ENCODE results near the gene TOB1. TPM values are rescaled to one million over a fixed set of nuclear protein-coding genes. Genes with fewer than 3 reads are reported as not detected.

The TOB1 gene
- total and polyA plus RNA-seq, 2 donors (not counting 1 experiment from before 2014, with no cell fraction given): 23.3 to 28.9 TPM

DNA sequence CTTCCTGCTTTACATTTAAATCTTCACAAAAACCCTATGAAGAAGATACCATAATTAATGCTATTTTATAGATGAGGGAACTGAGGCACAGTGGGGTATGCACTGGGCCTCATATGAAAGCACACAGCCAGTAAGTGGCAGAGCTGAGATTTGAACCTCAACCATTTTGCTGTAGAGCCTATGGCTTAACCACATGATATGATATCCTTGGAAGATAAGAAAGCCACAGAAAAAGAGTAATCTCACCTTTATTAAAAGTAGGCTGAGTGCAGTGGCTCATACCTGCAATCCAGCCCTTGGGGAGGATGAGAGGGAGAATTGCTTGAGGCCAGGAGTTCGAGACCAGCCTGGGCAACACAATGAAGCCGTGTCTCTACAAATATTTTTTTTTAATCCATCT lies 15.0 kb upstream of the TOB1 start:
- POLR2A ChIA-PET: interaction anchor here (0.6 kb wide), 1 partner anchor 10 kb away, joined by 8 read pairs; no protein-coding TSS in a partner anchor
- intact Hi-C loops (cut with micrococcal nuclease): no loop called here
- peaks cover 13% of the 10 kb centered on the region for H3K4me1 Mint-ChIP-seq
- Histone ChIP-seq H3K79me2 (ENCODE audit: control insufficient read depth, insufficient read depth, low read length) (no peaks in the 10 kb centered on the region), H3K27me3 (replicated peaks in 1 of 4; ENCODE audit: control extremely low read depth in 1 of 4, control insufficient read depth in 3 of 4, insufficient read depth in 4 of 4, low read length in 3 of 4) (no peaks in the 10 kb centered on the region), H4K20me1 (ENCODE audit: control insufficient read depth, insufficient read depth, low read length, poor library complexity, severe bottlenecking) (no peaks in the 10 kb centered on the region), H2AFZ (ENCODE audit: insufficient read depth, low read depth, low read length, poor library complexity, severe bottlenecking) (no peak overlapping the region), H3K9me3 (ENCODE audit: control extremely low read depth in 1 of 3, control insufficient read depth in 2 of 3, insufficient read depth in 1 of 3, low read length in 2 of 3) (peaks cover 0 to 7% (median 1%) of the 10 kb centered on the region in 3 donors), H3K4me1 (ENCODE audit: control insufficient read depth in 2 of 2, insufficient read depth in 2 of 2, low read length in 2 of 2) (peaks cover 8 to 11% of the 10 kb centered on the region in 2 donors), H3K27ac (ENCODE audit: low read length in 2 of 2) (no peak overlapping the region), H3K4me3 (ENCODE audit: control extremely low read depth in 1 of 5, extremely low read depth in 1 of 5, insufficient read depth in 1 of 5, low read depth in 2 of 5, low read length in 4 of 5) (no peak overlapping the region), H3K9ac (ENCODE audit: low read length) (no peak overlapping the region), H3K36me3 (replicated peaks in 1 of 2; ENCODE audit: control extremely low read depth in 1 of 2, control insufficient read depth in 1 of 2, extremely low read depth in 1 of 2, insufficient read depth in 2 of 2, low read length in 1 of 2) (no peaks in the 10 kb centered on the region), H3K4me2 (replicated peaks; ENCODE audit: low read depth, low read length, poor library complexity, severe bottlenecking) (no peak overlapping the region)
- TF ChIP-seq CTCF (IDR thresholded peaks at IDR 0.05) (no peak), EZH2 (IDR thresholded peaks at IDR 0.05; ENCODE audit: borderline replicate concordance, insufficient read depth, low read depth, low read length, poor library complexity, severe bottlenecking) (no peak)
- DNase-seq: no peak
- ATAC-seq (ENCODE audit: low read depth): no peak
- no peak overlapping the region for H3K27ac Mint-ChIP-seq
- no peak overlapping the region for H3K4me3 Mint-ChIP-seq
- CTCF ChIA-PET: interaction anchor here (1.4 kb wide), 1 partner anchor 77 kb away, joined by 3 read pairs; no protein-coding TSS in a partner anchor
- no CpG with 5 or more reads among the region's 2 CpGs for WGBS (ENCODE audit: insufficient coverage)
- H3K27me3 Mint-ChIP-seq: no peaks in the 10 kb centered on the region
- no peaks in the 10 kb centered on the region for H3K9me3 Mint-ChIP-seq (ENCODE audit: insufficient read depth)

DNA sequence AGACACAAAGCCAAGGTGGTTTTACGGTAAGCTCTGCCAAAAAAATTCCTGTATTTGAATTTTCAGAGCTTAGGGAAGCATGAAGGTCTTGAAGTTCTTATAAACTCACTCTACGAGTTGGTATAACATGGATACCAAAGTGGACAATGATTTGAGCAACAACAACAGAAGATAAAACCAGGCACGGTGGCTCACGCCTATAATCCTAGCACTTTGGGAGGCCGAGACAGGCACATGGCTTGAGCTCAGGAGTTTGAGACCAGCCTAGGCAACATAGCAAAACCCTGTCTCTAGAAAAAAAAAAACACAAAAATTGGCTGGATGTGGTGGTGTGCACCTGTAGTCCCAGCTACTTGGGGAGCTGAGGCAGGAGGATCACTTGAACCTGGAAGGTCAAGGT lies 12.9 kb upstream of the TOB1 start:
- ATAC-seq (ENCODE audit: low read depth): no peak
- no peaks in the 10 kb centered on the region for H3K9me3 Mint-ChIP-seq (ENCODE audit: insufficient read depth)
- Histone ChIP-seq H3K4me1 (ENCODE audit: control insufficient read depth in 2 of 2, insufficient read depth in 2 of 2, low read length in 2 of 2) (peaks cover 5% of the 10 kb centered on the region in 2 donors), H3K4me2 (replicated peaks; ENCODE audit: low read depth, low read length, poor library complexity, severe bottlenecking) (no peak overlapping the region), H3K9me3 (ENCODE audit: control extremely low read depth in 1 of 3, control insufficient read depth in 2 of 3, insufficient read depth in 1 of 3, low read length in 2 of 3) (peaks cover 0 to 7% (median 1%) of the 10 kb centered on the region in 3 donors), H3K36me3 (replicated peaks in 1 of 2; ENCODE audit: control extremely low read depth in 1 of 2, control insufficient read depth in 1 of 2, extremely low read depth in 1 of 2, insufficient read depth in 2 of 2, low read length in 1 of 2) (no peaks in the 10 kb centered on the region), H2AFZ (ENCODE audit: insufficient read depth, low read depth, low read length, poor library complexity, severe bottlenecking) (no peak overlapping the region), H3K79me2 (ENCODE audit: control insufficient read depth, insufficient read depth, low read length) (no peaks in the 10 kb centered on the region), H3K9ac (ENCODE audit: low read length) (no peak overlapping the region), H4K20me1 (ENCODE audit: control insufficient read depth, insufficient read depth, low read length, poor library complexity, severe bottlenecking) (no peaks in the 10 kb centered on the region), H3K4me3 (ENCODE audit: control extremely low read depth in 1 of 5, extremely low read depth in 1 of 5, insufficient read depth in 1 of 5, low read depth in 2 of 5, low read length in 4 of 5) (no peak overlapping the region), H3K27ac (ENCODE audit: low read length in 2 of 2) (no peak overlapping the region), H3K27me3 (replicated peaks in 1 of 4; ENCODE audit: control extremely low read depth in 1 of 4, control insufficient read depth in 3 of 4, insufficient read depth in 4 of 4, low read length in 3 of 4) (no peaks in the 10 kb centered on the region)
- intact Hi-C loops (cut with micrococcal nuclease): no loop called here
- ChIA-PET POLR2A (no interaction called here), CTCF (no interaction called here)
- no peak overlapping the region for H3K4me3 Mint-ChIP-seq
- H3K4me1 Mint-ChIP-seq: peaks cover 9% of the 10 kb centered on the region
- H3K27ac Mint-ChIP-seq: no peak overlapping the region
- H3K27me3 Mint-ChIP-seq: no peaks in the 10 kb centered on the region
- TF ChIP-seq EZH2 (IDR thresholded peaks at IDR 0.05; ENCODE audit: borderline replicate concordance, insufficient read depth, low read depth, low read length, poor library complexity, severe bottlenecking) (no peak), CTCF (IDR thresholded peaks at IDR 0.05) (no peak)
- DNase-seq: no peak
- 100% methylated on average over 1 of the region's 5 CpGs for WGBS (ENCODE audit: insufficient coverage)
